K562 (cell line): ENCODE measurements around the gene ADAM10. TPM values are rescaled to one million over a fixed set of nuclear protein-coding genes. Genes with fewer than 3 reads are reported as not detected.

Experiments used
- FOXK2 ChIP-seq, 2 experiments: fragments of 450-650 bp; IDR thresholded peaks in 1 of 2; conservative IDR thresholded peaks in 1 of 2; 2 replicates each; pipeline ENCODE4 v1.6.1; 2016; ENCODE audit warnings: low read depth in 2 of 2, mild to moderate bottlenecking in 1 of 2
- NR2C2 ChIP-seq, 2 experiments: fragments of 200-800 bp in 1 of 2; sonication (Bioruptor generic) in 1 of 2; sonication (generic) in 1 of 2; formaldehyde crosslinking in 1 of 2; IDR thresholded peaks; 2 replicates each; pipeline versions ENCODE4 v1.6.1 to v1.8.0; 2016 to 2022; ENCODE audit warnings: mild to moderate bottlenecking in 1 of 2, missing compliant biosample characterization in 1 of 2, missing genetic modification characterization in 1 of 2, missing genetic modification reagents in 1 of 2
- TEAD1 ChIP-seq, 2 experiments: fragments of 450-650 bp in 1 of 2; sonication (generic) in 1 of 2; formaldehyde crosslinking; IDR thresholded peaks; 2 replicates each; pipeline versions ENCODE4 v1.4.0 to v1.8.0; 2020 to 2022; ENCODE audit warnings: mild to moderate bottlenecking in 2 of 2, missing genetic modification reagents in 1 of 2
- polyA plus RNA-seq, 8 experiments: library from polyadenylated mRNA; depleted of rRNA in 4 of 8; stranded (reverse) in 5 of 8; unstranded in 3 of 8; fragments of >200 nt; fragmentation: Nextera tagmentation in 2 of 8; fragmentation: Illumina TruSeq in 1 of 8; extraction: Ambion mirVana in 2 of 8; extraction: Trizol in 1 of 8; gene quantifications; 2 replicates each; pipeline versions ENCODE4 v1.2.1 to v1.2.3, GENCODE V29; 2011 to 2014; ENCODE audit warnings: inconsistent platforms in 1 of 8, missing spikeins in 1 of 8
- total RNA-seq, 7 experiments: library from RNA; depleted of rRNA in 6 of 7; stranded (reverse); fragments of >200 nt in 6 of 7; fragmentation: Illumina TruSeq in 2 of 7; extraction: Trizol in 2 of 7; gene quantifications; 2 replicates each; pipeline versions ENCODE4 v1.2.1 to v1.2.3, GENCODE V29; 2011 to 2021; ENCODE audit warnings: low replicate concordance in 1 of 7
- TF ChIP-seq, protein P1 (sequence below): sonication (generic); formaldehyde crosslinking; IDR thresholded peaks from 2 replicates; pipeline ENCODE4 v1.8.0; 2023; ENCODE audit warnings: missing genetic modification reagents, mild to moderate bottlenecking, borderline replicate concordance

The ADAM10 gene
- total and polyA plus RNA-seq, 9 of the 15 experiments (the other 6 are each of a cell fraction or from before 2014, with no cell fraction given) = 11.9 to 152 (median 57.3) TPM

- TF ChIP-seq NR2C2 (CRISPR knock-in tag; IDR thresholded peaks at IDR 0.05) = no peak
- TF ChIP-seq NR2C2 (tag; IDR thresholded peaks at IDR 0.05) = no peak
- no peak for TF ChIP-seq FOXK2 (conservative IDR thresholded peaks at IDR 0.05 in 1 of 2, IDR thresholded peaks at IDR 0.05 in 1 of 2; ENCODE audit: low read depth in 2 of 2)
- TF ChIP-seq TEAD1 (CRISPR knock-in tag; IDR thresholded peaks at IDR 0.05) = no peak
- TF ChIP-seq, protein P1, sequence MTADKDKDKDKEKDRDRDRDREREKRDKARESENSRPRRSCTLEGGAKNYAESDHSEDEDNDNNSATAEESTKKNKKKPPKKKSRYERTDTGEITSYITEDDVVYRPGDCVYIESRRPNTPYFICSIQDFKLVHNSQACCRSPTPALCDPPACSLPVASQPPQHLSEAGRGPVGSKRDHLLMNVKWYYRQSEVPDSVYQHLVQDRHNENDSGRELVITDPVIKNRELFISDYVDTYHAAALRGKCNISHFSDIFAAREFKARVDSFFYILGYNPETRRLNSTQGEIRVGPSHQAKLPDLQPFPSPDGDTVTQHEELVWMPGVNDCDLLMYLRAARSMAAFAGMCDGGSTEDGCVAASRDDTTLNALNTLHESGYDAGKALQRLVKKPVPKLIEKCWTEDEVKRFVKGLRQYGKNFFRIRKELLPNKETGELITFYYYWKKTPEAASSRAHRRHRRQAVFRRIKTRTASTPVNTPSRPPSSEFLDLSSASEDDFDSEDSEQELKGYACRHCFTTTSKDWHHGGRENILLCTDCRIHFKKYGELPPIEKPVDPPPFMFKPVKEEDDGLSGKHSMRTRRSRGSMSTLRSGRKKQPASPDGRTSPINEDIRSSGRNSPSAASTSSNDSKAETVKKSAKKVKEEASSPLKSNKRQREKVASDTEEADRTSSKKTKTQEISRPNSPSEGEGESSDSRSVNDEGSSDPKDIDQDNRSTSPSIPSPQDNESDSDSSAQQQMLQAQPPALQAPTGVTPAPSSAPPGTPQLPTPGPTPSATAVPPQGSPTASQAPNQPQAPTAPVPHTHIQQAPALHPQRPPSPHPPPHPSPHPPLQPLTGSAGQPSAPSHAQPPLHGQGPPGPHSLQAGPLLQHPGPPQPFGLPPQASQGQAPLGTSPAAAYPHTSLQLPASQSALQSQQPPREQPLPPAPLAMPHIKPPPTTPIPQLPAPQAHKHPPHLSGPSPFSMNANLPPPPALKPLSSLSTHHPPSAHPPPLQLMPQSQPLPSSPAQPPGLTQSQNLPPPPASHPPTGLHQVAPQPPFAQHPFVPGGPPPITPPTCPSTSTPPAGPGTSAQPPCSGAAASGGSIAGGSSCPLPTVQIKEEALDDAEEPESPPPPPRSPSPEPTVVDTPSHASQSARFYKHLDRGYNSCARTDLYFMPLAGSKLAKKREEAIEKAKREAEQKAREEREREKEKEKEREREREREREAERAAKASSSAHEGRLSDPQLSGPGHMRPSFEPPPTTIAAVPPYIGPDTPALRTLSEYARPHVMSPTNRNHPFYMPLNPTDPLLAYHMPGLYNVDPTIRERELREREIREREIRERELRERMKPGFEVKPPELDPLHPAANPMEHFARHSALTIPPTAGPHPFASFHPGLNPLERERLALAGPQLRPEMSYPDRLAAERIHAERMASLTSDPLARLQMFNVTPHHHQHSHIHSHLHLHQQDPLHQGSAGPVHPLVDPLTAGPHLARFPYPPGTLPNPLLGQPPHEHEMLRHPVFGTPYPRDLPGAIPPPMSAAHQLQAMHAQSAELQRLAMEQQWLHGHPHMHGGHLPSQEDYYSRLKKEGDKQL (CRISPR knock-in tag) = no peak
- TF ChIP-seq, all 486 proteins: peak for 0
These were observed 52.8 kb downstream of the ADAM10 start (continued) for GRCh38 chr15:58696738-58697137.
